Gastroesophageal sphincter (tissue), 4 donors: ENCODE results near the gene C2CD2. TPM values are rescaled to one million over a fixed set of nuclear protein-coding genes. Genes with fewer than 3 reads are reported as not detected.

Source experiments
- ATAC-seq: fragments of 150-250 bp; one replicate; pipeline ENCODE4 v1.9.1; 2016; ENCODE audit warnings: mild to moderate bottlenecking, moderate library complexity
- H3K27ac ChIP-seq, 4 donors: fragments of 200-600 bp; sonication (generic) in 3 of 4; 1 replicate in 3 of 4; 2 replicates in 1 of 4; pipeline ENCODE4 v1.5.1; 2016 to 2019
- H3K27me3 ChIP-seq: fragments of 200-600 bp; sonication (generic); one replicate; pipeline ENCODE4 v1.5.1; 2019
- H3K36me3 ChIP-seq, 2 donors: fragments of 200-600 bp; sonication (generic); one replicate each; pipeline ENCODE4 v1.5.1; 2019; ENCODE audit warnings: control low read depth in 1 of 2
- H3K4me1 ChIP-seq, 3 donors: fragments of 200-600 bp; sonication (generic); 1 replicate in 2 of 3; 2 replicates in 1 of 3; pipeline ENCODE4 v1.5.1; 2016 to 2019; ENCODE audit warnings: control low read depth in 2 of 3
- H3K4me3 ChIP-seq, 2 donors: fragments of 200-600 bp; sonication (generic); one replicate each; pipeline ENCODE4 v1.5.1; 2019; ENCODE audit warnings: mild to moderate bottlenecking in 1 of 2, moderate library complexity in 1 of 2
- H3K9me3 ChIP-seq, 3 donors: fragments of 200-600 bp; sonication (generic); one replicate each; pipeline ENCODE4 v1.5.1; 2017 to 2019; ENCODE audit warnings: control low read depth in 2 of 3
- EP300 ChIP-seq: sonication (generic); formaldehyde crosslinking; IDR thresholded peaks from one replicate; pipeline ENCODE4 v1.6.1; 2017; ENCODE audit warnings: antibody characterized with exemption, mild to moderate bottlenecking
- POLR2A ChIP-seq, 2 donors: fragments of 450-650 bp; IDR thresholded peaks; one replicate each; pipeline ENCODE4 v1.6.1; 2017; ENCODE audit warnings: antibody characterized with exemption in 2 of 2, mild to moderate bottlenecking in 2 of 2, moderate library complexity in 1 of 2
- POLR2AphosphoS5 ChIP-seq: sonication (generic); formaldehyde crosslinking; IDR thresholded peaks from one replicate; pipeline ENCODE4 v1.6.1; 2017; ENCODE audit warnings: antibody characterized with exemption
- WGBS, 2 donors: methylation state at CpG; one replicate each; pipeline ENCODE4 v1.1.5; 2018; ENCODE audit warnings: low coverage in 1 of 2; 5-methylcytosine and 5-hydroxymethylcytosine counted together
- total RNA-seq, 4 donors: library from RNA; depleted of rRNA; stranded (reverse); fragments of >200 nt; gene quantifications; one replicate each; pipeline ENCODE4 v1.1.0, GENCODE V29; 2016
- TF ChIP-seq, protein P1 (sequence below), 4 experiments: fragments of 200-600 bp in 2 of 4; fragments of 450-650 bp in 2 of 4; sonication (generic) in 1 of 4; IDR thresholded peaks; one replicate each; pipeline ENCODE4 v1.5.1; 2017 to 2019; ENCODE audit warnings: antibody characterized with exemption in 4 of 4, mild to moderate bottlenecking in 2 of 4, moderate library complexity in 2 of 4

The C2CD2 gene
- total RNA-seq, 4 donors from 2014 or later, result 15.6 to 38.9 (median 18.7) TPM

DNA sequence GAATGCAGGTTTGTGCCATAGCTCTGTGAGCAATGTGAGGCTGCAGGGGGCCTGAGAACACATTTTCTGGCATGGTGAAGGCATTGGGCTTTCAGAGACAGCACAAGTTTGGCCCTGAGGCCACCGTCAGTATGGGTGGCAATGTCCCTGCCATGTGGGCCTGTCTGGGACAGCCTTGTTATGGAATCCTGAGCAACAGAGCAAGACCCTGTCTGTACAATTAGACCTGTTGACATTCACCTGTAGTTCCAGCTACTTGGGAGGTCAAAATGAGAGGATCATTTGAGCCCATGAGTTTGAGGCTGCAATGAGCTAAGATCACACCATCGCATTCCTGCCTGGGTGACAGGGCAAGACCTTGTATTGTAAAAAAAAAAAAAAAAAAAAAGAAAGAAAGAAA lies 110.2 kb downstream of the C2CD2 start:
- Histone ChIP-seq H3K4me1 (no peaks in the 10 kb centered on the region), H3K9me3 (peaks cover 0 to 12% (median 0%) of the 10 kb centered on the region in 3 donors), H3K27ac (no peak overlapping the region), H3K36me3 (peaks cover 0 to 63% of the 10 kb centered on the region in 2 donors), H3K27me3 (no peaks in the 10 kb centered on the region), H3K4me3 (no peak overlapping the region)
- ATAC-seq, result no peak
- TF ChIP-seq, protein P1, sequence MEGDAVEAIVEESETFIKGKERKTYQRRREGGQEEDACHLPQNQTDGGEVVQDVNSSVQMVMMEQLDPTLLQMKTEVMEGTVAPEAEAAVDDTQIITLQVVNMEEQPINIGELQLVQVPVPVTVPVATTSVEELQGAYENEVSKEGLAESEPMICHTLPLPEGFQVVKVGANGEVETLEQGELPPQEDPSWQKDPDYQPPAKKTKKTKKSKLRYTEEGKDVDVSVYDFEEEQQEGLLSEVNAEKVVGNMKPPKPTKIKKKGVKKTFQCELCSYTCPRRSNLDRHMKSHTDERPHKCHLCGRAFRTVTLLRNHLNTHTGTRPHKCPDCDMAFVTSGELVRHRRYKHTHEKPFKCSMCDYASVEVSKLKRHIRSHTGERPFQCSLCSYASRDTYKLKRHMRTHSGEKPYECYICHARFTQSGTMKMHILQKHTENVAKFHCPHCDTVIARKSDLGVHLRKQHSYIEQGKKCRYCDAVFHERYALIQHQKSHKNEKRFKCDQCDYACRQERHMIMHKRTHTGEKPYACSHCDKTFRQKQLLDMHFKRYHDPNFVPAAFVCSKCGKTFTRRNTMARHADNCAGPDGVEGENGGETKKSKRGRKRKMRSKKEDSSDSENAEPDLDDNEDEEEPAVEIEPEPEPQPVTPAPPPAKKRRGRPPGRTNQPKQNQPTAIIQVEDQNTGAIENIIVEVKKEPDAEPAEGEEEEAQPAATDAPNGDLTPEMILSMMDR (IDR thresholded peaks at IDR 0.05), result no peak
- TF ChIP-seq POLR2AphosphoS5 (no peak), POLR2A (IDR thresholded peaks at IDR 0.05) (no peak), EP300 (no peak)
- WGBS, 2 donors, result 90% methylated on average over 2 of the region's 2 CpGs; no CpG with 5 or more reads in 1 of the 2 donors

DNA sequence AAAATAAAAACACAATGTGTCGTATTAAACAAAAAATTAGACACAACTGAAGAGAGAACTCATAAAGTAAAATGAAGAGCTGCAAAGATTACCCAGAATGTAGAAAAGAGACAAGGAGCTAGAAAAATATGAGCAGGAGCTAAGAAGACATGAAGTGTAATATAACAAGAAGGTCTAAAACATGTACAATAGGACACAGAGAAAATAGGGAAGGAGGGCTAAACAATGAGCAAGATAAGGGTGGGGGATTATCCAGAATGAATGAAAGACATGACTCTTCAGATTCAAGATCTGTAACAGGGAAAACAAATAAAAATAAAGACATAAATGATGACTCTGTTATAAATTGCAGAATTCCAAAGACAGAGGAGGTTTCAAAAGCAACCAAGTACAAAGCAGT lies 112.9 kb downstream of the C2CD2 start:
- Histone ChIP-seq H3K4me3 (no peak overlapping the region), H3K27me3 (no peaks in the 10 kb centered on the region), H3K9me3 (peaks cover 0 to 12% (median 0%) of the 10 kb centered on the region in 3 donors), H3K36me3 (peaks cover 0 to 64% of the 10 kb centered on the region in 2 donors), H3K4me1 (no peaks in the 10 kb centered on the region), H3K27ac (no peak overlapping the region)
- TF ChIP-seq, protein P1 (IDR thresholded peaks at IDR 0.05), result no peak
- TF ChIP-seq POLR2AphosphoS5, result no peak
- TF ChIP-seq POLR2A (IDR thresholded peaks at IDR 0.05), result no peak
- no peak for TF ChIP-seq EP300
- 94% methylated on average over 1 of the region's 1 CpG; no CpG with 5 or more reads in 1 of the 2 donors for WGBS, 2 donors
- ATAC-seq, result no peak

DNA sequence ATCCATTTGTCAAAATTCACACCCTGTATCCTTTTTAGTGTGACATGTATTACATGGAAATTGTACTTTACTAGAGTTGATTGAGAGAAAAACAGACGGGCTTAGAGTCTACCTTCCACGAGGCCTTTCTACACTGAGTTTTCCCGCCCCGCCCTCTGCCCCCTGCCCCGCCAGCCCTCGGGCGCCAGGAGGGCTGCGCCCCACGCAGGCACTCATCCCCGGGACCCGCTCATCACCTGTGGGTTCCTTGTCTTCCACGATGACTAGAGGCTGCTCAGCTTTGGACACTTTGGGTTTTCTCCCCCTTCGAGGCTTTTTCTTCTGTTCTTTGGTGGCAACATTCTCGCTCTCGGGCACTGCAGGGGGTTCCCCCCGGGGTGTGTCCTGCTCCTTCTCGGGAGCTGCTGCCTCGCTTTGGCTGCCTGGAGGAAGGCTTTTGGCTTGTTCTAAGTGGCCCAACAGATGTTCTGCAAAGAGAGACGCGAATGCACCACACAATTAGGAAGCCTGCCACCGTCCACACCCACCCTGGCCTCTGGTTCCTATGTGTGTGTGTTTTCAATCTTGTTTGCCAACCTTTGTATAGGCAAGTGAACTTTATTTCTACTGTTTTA lies 114.3 kb downstream of the C2CD2 start:
- H3K27me3 ChIP-seq, result no peaks in the 10 kb centered on the region
- H3K36me3 ChIP-seq, result peaks cover 0 to 70% of the 10 kb centered on the region in 2 donors
- H3K27ac ChIP-seq, result no peak overlapping the region
- H3K9me3 ChIP-seq, result peaks cover 0 to 12% (median 0%) of the 10 kb centered on the region in 3 donors
- no peak for ATAC-seq
- WGBS, 2 donors, result 93 to 95% methylated on average over 6 to 9 of the region's 21 CpGs
- no peaks in the 10 kb centered on the region for H3K4me1 ChIP-seq
- no peak for TF ChIP-seq POLR2AphosphoS5
- TF ChIP-seq EP300, result no peak
- TF ChIP-seq, protein P1 (IDR thresholded peaks at IDR 0.05), result no peak
- H3K4me3 ChIP-seq, result no peak overlapping the region

DNA sequence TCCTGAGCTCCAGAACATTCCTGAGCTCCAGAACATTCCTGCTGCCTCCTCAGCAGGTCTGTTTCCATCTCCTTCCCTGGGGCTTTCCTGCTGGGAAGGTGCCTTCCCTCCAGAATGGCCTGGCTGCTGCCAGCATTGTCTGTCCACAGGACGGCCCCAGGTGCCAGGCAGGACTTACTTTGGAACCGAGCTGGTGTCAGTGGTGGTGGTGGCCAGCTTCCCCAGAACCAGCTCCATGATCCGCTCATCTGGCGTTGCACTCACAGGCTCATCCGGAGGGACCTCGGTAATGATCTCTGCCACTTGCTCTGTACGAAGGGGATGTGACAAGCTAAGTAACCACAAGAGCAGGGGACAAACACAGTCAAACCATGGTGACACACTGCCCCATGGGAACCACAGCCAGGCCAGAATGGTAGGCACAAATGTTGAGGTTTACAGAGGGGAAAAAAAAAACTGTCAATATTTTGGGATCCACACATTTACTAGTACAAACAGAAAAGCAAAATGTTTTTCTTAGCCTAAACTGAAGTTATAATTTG lies 116.0 kb downstream of the C2CD2 start:
- Histone ChIP-seq H3K4me3 (no peak overlapping the region), H3K36me3 (peaks cover 0 to 82% of the 10 kb centered on the region in 2 donors), H3K4me1 (no peaks in the 10 kb centered on the region), H3K27ac (no peak overlapping the region), H3K9me3 (peaks cover 0 to 12% (median 0%) of the 10 kb centered on the region in 3 donors), H3K27me3 (no peaks in the 10 kb centered on the region)
- no peak for ATAC-seq
- TF ChIP-seq POLR2A (IDR thresholded peaks at IDR 0.05), result no peak
- 88 to 93% methylated on average over 4 of the region's 7 CpGs for WGBS, 2 donors

GRCh38 chr21:41836166-41837015 lies 117.4 kb downstream of the C2CD2 start:
- Histone ChIP-seq H3K9me3 (peaks cover 0 to 9% (median 0%) of the 10 kb centered on the region in 3 donors), H3K27me3 (no peaks in the 10 kb centered on the region), H3K4me1 (no peaks in the 10 kb centered on the region), H3K27ac (no peak overlapping the region), H3K4me3 (no peak overlapping the region), H3K36me3 (peaks cover 0 to 89% of the 10 kb centered on the region in 2 donors)
- no peak for ATAC-seq
- 100% methylated on average over 5 to 7 of the region's 32 CpGs for WGBS, 2 donors
- TF ChIP-seq EP300, result no peak
